Lung (tissue), 12 donors: ENCODE results near the gene PDF. TPM values are rescaled to one million over a fixed set of nuclear protein-coding genes. Genes with fewer than 3 reads are reported as not detected.

Experiments used
- ATAC-seq: fragments of 200-7000 bp; cut with Tn5 transposase; one replicate; pipeline ENCODE4 v1.9.1; 2020; ENCODE audit warnings: moderate number of reproducible peaks; ENCODE audit not compliant: insufficient read depth, low FRiP score
- DNase-seq, 3 donors: peaks; one replicate each; pipeline ENCODE4 v3.0.0-alpha.2; 2013 to 2017
- H3K27ac ChIP-seq, 2 donors: one replicate each; pipeline ENCODE4 v1.5.1; 2013; ENCODE audit warnings: mild to moderate bottlenecking in 2 of 2, moderate library complexity in 2 of 2, control low read depth in 1 of 2, inconsistent platforms in 1 of 2, low read depth in 1 of 2, low read length in 1 of 2
- H3K27me3 ChIP-seq, 3 donors: one replicate each; pipeline ENCODE4 v1.5.1; 2013; ENCODE audit warnings: low read length in 2 of 3; ENCODE audit not compliant: control insufficient read depth in 3 of 3, insufficient read depth in 3 of 3
- H3K36me3 ChIP-seq, 4 donors: one replicate each; pipeline ENCODE4 v1.5.1; 2013; ENCODE audit warnings: low read length in 4 of 4, mild to moderate bottlenecking in 1 of 4, moderate library complexity in 1 of 4; ENCODE audit not compliant: control insufficient read depth in 4 of 4, insufficient read depth in 4 of 4
- H3K4me1 ChIP-seq, 5 donors: one replicate each; pipeline ENCODE4 v1.5.1; 2013; ENCODE audit warnings: low read length in 5 of 5, mild to moderate bottlenecking in 2 of 5, moderate library complexity in 1 of 5; ENCODE audit not compliant: control insufficient read depth in 5 of 5, insufficient read depth in 5 of 5
- H3K4me3 ChIP-seq: one replicate; pipeline ENCODE4 v1.5.1; 2013; ENCODE audit warnings: mild to moderate bottlenecking, control low read depth, moderate library complexity
- H3K9ac ChIP-seq, 2 donors: one replicate each; pipeline ENCODE4 v1.5.1; 2013; ENCODE audit warnings: low read length in 2 of 2, control low read depth in 1 of 2; ENCODE audit not compliant: insufficient read depth in 1 of 2
- H3K9me3 ChIP-seq, 4 donors: one replicate each; pipeline ENCODE4 v1.5.1; 2013; ENCODE audit warnings: low read length in 3 of 4, mild to moderate bottlenecking in 1 of 4, moderate library complexity in 1 of 4; ENCODE audit not compliant: control insufficient read depth in 4 of 4, insufficient read depth in 3 of 4
- WGBS, 2 donors: extraction: QIAGEN DNeasy Blood & Tissue Kit; methylation state at CpG; one replicate each; pipeline ENCODE4 v1.1.7; 2013; 5-methylcytosine and 5-hydroxymethylcytosine counted together
- polyA plus RNA-seq, 2 donors: library from polyadenylated mRNA; stranded (reverse); fragments of 200-250 nt; gene quantifications; one replicate each; pipeline ENCODE4 v1.2.1, GENCODE V29; 2013
- total RNA-seq, 2 donors: library from RNA; depleted of rRNA in 1 of 2; stranded (reverse); fragments of >200 nt in 1 of 2; gene quantifications; one replicate each; pipeline ENCODE4 v1.2.1, GENCODE V29; 2014 to 2021
- TF ChIP-seq, protein P1 (sequence below): IDR thresholded peaks from 2 replicates; pipeline ENCODE4 v1.5.1; 2012; ENCODE audit warnings: mild to moderate bottlenecking; ENCODE audit errors: control extremely low read depth, extremely low read depth
- donor health status: control.
- donor health status: control.
- donor health status: Bipolar disorder and iron deficiency.
- donor health status: healthy.
- donor health status: DM: yes; HTN: yes; CAD: no.

Gene PDF
- total and polyA plus RNA-seq, 4 donors, result 6.0 to 16.6 (median 9.1) TPM

DNA sequence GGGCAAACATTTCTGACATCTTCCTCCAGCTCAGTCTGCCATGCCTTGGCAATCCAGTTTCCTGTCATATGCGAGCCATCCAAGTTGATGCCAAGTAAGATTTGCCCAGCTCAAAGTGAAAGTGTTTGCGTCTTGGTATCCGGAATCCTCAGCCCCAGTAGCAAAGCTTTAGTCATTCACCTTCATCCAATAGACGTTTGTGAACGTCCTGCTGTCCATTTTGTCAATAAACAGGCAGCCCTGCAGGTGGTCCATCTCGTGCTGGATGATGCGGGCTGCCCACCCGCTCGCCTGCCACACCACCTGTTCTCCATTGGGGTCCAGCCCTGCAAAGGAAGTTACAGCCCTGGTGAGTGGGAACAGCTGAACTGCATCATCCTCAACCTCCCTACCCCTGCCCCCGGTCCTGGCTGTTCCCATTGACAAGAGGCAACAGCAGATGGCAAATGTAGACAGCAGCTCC, 1.5 kb downstream of the PDF start:
- H3K27me3 ChIP-seq, result no peaks in the 10 kb centered on the region
- H3K9ac ChIP-seq, result peak overlapping the region in 1 of 2 donors; percentile 23
- peaks cover 5 to 40% (median 34%) of the 10 kb centered on the region in 4 donors for H3K36me3 ChIP-seq
- ATAC-seq, result no peak
- no peak overlapping the region for H3K4me3 ChIP-seq
- DNase-seq, result peak; percentile 40 to 66 (median 42)
- WGBS, 2 donors, result 58 to 75% methylated on average over 10 of the region's 10 CpGs
- TF ChIP-seq, protein P1, sequence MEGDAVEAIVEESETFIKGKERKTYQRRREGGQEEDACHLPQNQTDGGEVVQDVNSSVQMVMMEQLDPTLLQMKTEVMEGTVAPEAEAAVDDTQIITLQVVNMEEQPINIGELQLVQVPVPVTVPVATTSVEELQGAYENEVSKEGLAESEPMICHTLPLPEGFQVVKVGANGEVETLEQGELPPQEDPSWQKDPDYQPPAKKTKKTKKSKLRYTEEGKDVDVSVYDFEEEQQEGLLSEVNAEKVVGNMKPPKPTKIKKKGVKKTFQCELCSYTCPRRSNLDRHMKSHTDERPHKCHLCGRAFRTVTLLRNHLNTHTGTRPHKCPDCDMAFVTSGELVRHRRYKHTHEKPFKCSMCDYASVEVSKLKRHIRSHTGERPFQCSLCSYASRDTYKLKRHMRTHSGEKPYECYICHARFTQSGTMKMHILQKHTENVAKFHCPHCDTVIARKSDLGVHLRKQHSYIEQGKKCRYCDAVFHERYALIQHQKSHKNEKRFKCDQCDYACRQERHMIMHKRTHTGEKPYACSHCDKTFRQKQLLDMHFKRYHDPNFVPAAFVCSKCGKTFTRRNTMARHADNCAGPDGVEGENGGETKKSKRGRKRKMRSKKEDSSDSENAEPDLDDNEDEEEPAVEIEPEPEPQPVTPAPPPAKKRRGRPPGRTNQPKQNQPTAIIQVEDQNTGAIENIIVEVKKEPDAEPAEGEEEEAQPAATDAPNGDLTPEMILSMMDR, result no peak
- no peaks in the 10 kb centered on the region for H3K9me3 ChIP-seq
- H3K27ac ChIP-seq, result peak overlapping the region in 1 of 2 donors; percentile 54
- peaks cover 10 to 20% (median 17%) of the 10 kb centered on the region in 5 donors for H3K4me1 ChIP-seq

DNA sequence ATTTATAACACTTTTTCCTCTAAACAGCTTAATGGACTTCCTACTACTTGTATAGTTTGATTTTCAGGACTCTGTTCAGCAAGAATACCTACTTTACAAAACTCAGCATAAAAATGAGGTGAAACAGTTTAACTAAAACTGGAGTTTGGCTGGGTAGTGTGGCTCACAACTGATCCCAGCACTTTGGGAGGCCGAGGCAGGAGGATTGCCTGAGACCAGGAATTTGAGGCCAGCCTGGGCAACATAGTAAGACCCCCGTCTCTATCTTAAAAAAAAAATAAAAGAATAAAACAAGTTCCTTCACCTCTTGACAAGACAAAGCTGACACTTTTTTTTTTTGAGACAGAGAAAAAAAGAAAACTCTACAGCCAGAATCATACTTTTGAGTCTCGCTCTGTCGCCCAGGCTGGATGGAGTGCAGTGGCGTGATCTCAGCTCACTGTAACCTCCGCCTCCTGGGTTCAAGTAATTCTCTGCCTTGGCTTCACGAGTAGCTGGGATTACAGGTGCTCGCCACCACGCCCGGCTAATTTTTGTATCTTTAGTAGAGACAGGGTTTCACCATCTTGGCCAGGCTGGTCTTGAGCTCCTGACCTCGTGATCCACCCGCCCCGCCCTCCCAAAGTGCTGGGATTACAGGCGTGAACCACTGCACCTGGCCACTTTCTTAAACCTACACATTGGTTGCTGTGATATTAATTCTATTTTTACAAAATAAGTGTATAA, 2.6 kb downstream of the PDF start:
- no peak overlapping the region for H3K4me3 ChIP-seq

DNA sequence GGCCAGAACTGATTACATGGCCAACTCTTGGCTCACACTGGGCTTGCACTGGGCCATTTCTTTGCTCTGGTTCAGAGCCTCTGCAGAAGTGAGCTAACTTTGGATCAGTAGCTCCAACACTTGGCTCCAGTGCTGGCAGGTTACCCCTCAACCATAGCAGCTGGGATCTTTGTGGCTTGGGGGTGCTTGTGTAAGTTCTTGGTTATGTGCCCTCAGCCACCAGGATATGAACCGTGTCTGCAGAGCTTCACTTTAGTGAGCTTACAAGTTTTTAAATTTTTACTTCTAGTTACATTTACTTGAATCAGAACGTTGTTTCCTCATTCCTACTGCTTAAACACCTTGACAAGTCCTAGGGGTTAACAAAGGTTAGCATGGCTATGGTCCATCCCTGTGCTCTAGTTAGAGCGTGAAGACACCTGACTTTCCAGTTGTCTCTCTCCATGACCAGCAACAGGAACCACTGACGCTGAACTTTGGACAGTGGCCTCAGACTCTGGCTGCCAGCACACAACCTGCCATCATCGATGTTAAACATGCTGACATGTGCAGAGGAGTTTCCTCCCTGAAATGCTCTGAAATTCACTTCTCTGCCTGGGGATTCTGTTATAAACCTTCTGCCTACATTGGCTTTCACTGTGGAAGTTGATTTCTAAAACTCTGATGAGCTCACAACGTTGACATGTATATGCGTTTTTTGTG, 4.1 kb downstream of the PDF start:
- H3K9me3 ChIP-seq, result no peaks in the 10 kb centered on the region
- TF ChIP-seq, protein P1, result no peak
- peaks cover 20 to 53% (median 34%) of the 10 kb centered on the region in 4 donors for H3K36me3 ChIP-seq
- H3K27ac ChIP-seq, result no peak overlapping the region
- no peak overlapping the region for H3K4me3 ChIP-seq
- no peak overlapping the region for H3K9ac ChIP-seq
- DNase-seq, result no peak
- H3K4me1 ChIP-seq, result peaks cover 10 to 19% (median 17%) of the 10 kb centered on the region in 5 donors
- no peak for ATAC-seq
- no peaks in the 10 kb centered on the region for H3K27me3 ChIP-seq
- 64 to 66% methylated on average over 7 of the region's 7 CpGs for WGBS, 2 donors

More for the DNA sequence above, 2.6 kb downstream of the PDF start:
- peaks cover 10 to 20% (median 17%) of the 10 kb centered on the region in 5 donors for H3K4me1 ChIP-seq
- no peaks in the 10 kb centered on the region for H3K9me3 ChIP-seq
- no peak overlapping the region for H3K9ac ChIP-seq
- peaks cover 14 to 44% (median 34%) of the 10 kb centered on the region in 4 donors for H3K36me3 ChIP-seq
- DNase-seq (no peak), ATAC-seq (no peak)
- 94 to 96% methylated on average over 14 of the region's 14 CpGs for WGBS, 2 donors
- H3K27ac ChIP-seq, result no peak overlapping the region
- TF ChIP-seq, protein P1, result no peak
- no peaks in the 10 kb centered on the region for H3K27me3 ChIP-seq
